Gastrocnemius medialis (tissue), 4 donors: ENCODE results near the gene IRAG1. TPM values are rescaled to one million over a fixed set of nuclear protein-coding genes. Genes with fewer than 3 reads are reported as not detected.
"Not testable (repeated sequence)": the region's sequence is repeated elsewhere in the genome, so short reads cannot be mapped to it uniquely, and the experiment has no call there.

Source experiments
- ATAC-seq, 2 donors: fragments of 150-250 bp; one replicate each; pipeline ENCODE4 v1.9.1; 2016
- DNase-seq, 2 donors: peaks; one replicate each; pipeline ENCODE4 v3.0.0-alpha.2; 2019
- H3K27ac ChIP-seq, 4 donors: fragments of 200-600 bp; sonication (generic); 1 replicate in 1 of 4; 2 replicates in 3 of 4; pipeline ENCODE4 v1.5.1; 2016 to 2018; ENCODE audit warnings: mild to moderate bottlenecking in 2 of 4, moderate library complexity in 1 of 4
- H3K27me3 ChIP-seq, 3 donors: fragments of 200-600 bp; sonication (generic) in 2 of 3; 1 replicate in 1 of 3; 2 replicates in 2 of 3; pipeline versions ENCODE4 v1.5.1 to v1.6.0; 2016 to 2019; ENCODE audit warnings: mild to moderate bottlenecking in 1 of 3, moderate library complexity in 1 of 3
- H3K36me3 ChIP-seq, 2 donors: fragments of 200-600 bp; sonication (generic) in 1 of 2; one replicate each; pipeline ENCODE4 v1.5.1; 2017 to 2018
- H3K4me1 ChIP-seq, 2 donors: fragments of 200-600 bp; sonication (generic) in 1 of 2; one replicate each; pipeline ENCODE4 v1.5.1; 2016 to 2017; ENCODE audit warnings: mild to moderate bottlenecking in 2 of 2
- H3K4me3 ChIP-seq, 4 donors: fragments of 200-600 bp; sonication (generic) in 3 of 4; 1 replicate in 1 of 4; 2 replicates in 3 of 4; pipeline ENCODE4 v1.5.1; 2016 to 2019; ENCODE audit warnings: mild to moderate bottlenecking in 2 of 4
- H3K9me3 ChIP-seq, 3 donors: fragments of 200-600 bp; sonication (generic) in 2 of 3; 1 replicate in 1 of 3; 2 replicates in 2 of 3; pipeline ENCODE4 v1.5.1; 2016 to 2019
- CTCF ChIP-seq, 5 experiments: fragments of 450-650 bp in 3 of 5; fragments of 200-600 bp in 2 of 5; sonication (generic) in 2 of 5; IDR thresholded peaks in 4 of 5; conservative IDR thresholded peaks in 1 of 5; 1 replicate in 4 of 5; 2 replicates in 1 of 5; pipeline ENCODE4 v1.5.1; 2016 to 2019; ENCODE audit warnings: antibody characterized with exemption in 5 of 5, mild to moderate bottlenecking in 3 of 5, moderate library complexity in 3 of 5
- POLR2A ChIP-seq, 2 donors: fragments of 450-650 bp; IDR thresholded peaks; one replicate each; pipeline ENCODE4 v1.6.1; 2017; ENCODE audit warnings: antibody characterized with exemption in 2 of 2, mild to moderate bottlenecking in 2 of 2, moderate library complexity in 2 of 2
- in situ Hi-C, 4 donors: fragments of 200-750 bp; cut with MboI; loops; one replicate each; pipeline versions ENCODE4 v1.15.0 to v1.8.0; 2017; ENCODE audit warnings: low sequenced_read_pairs in 4 of 4
- intact Hi-C: fragments of 100-400 bp; cut with DNase I; formaldehyde crosslinking; loops from one replicate; pipeline ENCODE4 v1.15.1; 2023; ENCODE audit warnings: low total_unique reads
- total RNA-seq, 4 donors: library from RNA; depleted of rRNA; stranded (reverse); fragments of >200 nt; gene quantifications; one replicate each; pipeline versions ENCODE4 v1.1.0 to v1.2.3, GENCODE V29; 2016

Gene IRAG1
- total RNA-seq, 4 donors from 2014 or later, result 1.6 to 7.6 (median 3.6) TPM

GRCh38 chr11:10683429-10683828 is 10.1 kb downstream of the IRAG1 start:
- Histone ChIP-seq H3K27ac (no peak overlapping the region), H3K36me3 (no peaks in the 10 kb centered on the region), H3K9me3 (no peaks in the 10 kb centered on the region), H3K4me1 (no peaks in the 10 kb centered on the region), H3K4me3 (no peak overlapping the region), H3K27me3 (no peaks in the 10 kb centered on the region)
- no peak for DNase-seq
- no peak for ATAC-seq
- intact Hi-C loops (no loop called here), in situ Hi-C loops (no loop called here)
- no peak for TF ChIP-seq POLR2A (IDR thresholded peaks at IDR 0.05)
- no peak for TF ChIP-seq CTCF (IDR thresholded peaks at IDR 0.05 in 4 of 5, conservative IDR thresholded peaks at IDR 0.05 in 1 of 5)

- no peak for DNase-seq
- Histone ChIP-seq H3K4me1 (peaks cover 0 to under 1% of the 10 kb centered on the region in 2 donors), H3K36me3 (no peaks in the 10 kb centered on the region), H3K27me3 (no peaks in the 10 kb centered on the region), H3K4me3 (no peak overlapping the region), H3K27ac (no peak overlapping the region), H3K9me3 (no peaks in the 10 kb centered on the region)
- no peak for ATAC-seq
- intact Hi-C loops, result no loop called here
- in situ Hi-C loops, result no loop called here
- TF ChIP-seq POLR2A (IDR thresholded peaks at IDR 0.05) (no peak), CTCF (IDR thresholded peaks at IDR 0.05 in 4 of 5, conservative IDR thresholded peaks at IDR 0.05 in 1 of 5) (no peak)
These were observed 12.5 kb downstream of the IRAG1 start for GRCh38 chr11:10680956-10681487.

GRCh38 chr11:10680279-10680678 is 13.3 kb downstream of the IRAG1 start:
- DNase-seq, H3K4me3 ChIP-seq, H3K27ac ChIP-seq, H3K9me3 ChIP-seq, H3K27me3 ChIP-seq, intact Hi-C loops, in situ Hi-C loops, ATAC-seq, H3K36me3 ChIP-seq, H3K4me1 ChIP-seq: not testable (repeated sequence)

GRCh38 chr11:10679644-10680043 is 13.9 kb downstream of the IRAG1 start:
- no peak for ATAC-seq
- no peaks in the 10 kb centered on the region for H3K36me3 ChIP-seq
- DNase-seq, result no peak
- no peaks in the 10 kb centered on the region for H3K9me3 ChIP-seq
- TF ChIP-seq CTCF (IDR thresholded peaks at IDR 0.05 in 4 of 5, conservative IDR thresholded peaks at IDR 0.05 in 1 of 5) (no peak), POLR2A (IDR thresholded peaks at IDR 0.05) (no peak)
- H3K4me3 ChIP-seq, result no peak overlapping the region
- in situ Hi-C loops (no loop called here), intact Hi-C loops (loop anchor here (5.0 kb wide), 1 partner anchor 53 kb away; no protein-coding TSS in a partner anchor)
- no peaks in the 10 kb centered on the region for H3K27me3 ChIP-seq
- peaks cover 12 to 15% of the 10 kb centered on the region in 2 donors for H3K4me1 ChIP-seq
- H3K27ac ChIP-seq, result no peak overlapping the region

GRCh38 chr11:10678101-10678500 is 15.5 kb downstream of the IRAG1 start:
- Histone ChIP-seq H3K4me3 (no peak overlapping the region), H3K27ac (no peak overlapping the region), H3K27me3 (no peaks in the 10 kb centered on the region), H3K9me3 (no peaks in the 10 kb centered on the region), H3K36me3 (no peaks in the 10 kb centered on the region), H3K4me1 (peaks cover 21 to 25% of the 10 kb centered on the region in 2 donors)
- intact Hi-C loops, result loop anchor here (5.0 kb wide), 1 partner anchor 54 kb away; no protein-coding TSS in a partner anchor
- in situ Hi-C loops, result no loop called here
- DNase-seq (no peak), ATAC-seq (no peak)
- TF ChIP-seq POLR2A (IDR thresholded peaks at IDR 0.05), result no peak
- TF ChIP-seq CTCF (IDR thresholded peaks at IDR 0.05 in 4 of 5, conservative IDR thresholded peaks at IDR 0.05 in 1 of 5), result no peak
